ENCODE results near the gene CREG2.

DNA sequence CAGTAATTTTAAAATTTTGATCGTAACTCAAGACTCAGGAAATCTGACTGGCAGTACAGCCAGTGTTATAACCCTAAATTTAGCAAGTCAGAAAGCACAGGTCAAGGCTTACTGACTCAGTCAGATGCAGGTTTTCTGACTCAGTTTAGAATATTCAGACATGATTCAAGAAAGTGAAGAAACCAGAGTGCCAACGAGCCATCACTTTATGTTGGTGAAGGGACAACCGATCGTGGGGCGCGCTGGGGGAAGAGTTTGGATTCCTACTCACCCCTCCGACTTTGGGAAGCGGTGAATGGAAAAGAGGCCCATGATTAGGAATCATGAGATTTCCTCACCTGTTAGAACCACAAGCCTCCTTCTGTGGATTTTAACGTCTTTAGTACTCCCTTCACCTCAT lies 79.8 kb downstream of the CREG2 start:
- TF ChIP-seq CTCF (conservative IDR thresholded peaks at IDR 0.05): no peak
- no peak for TF ChIP-seq EZH2 (IDR thresholded peaks at IDR 0.05; ENCODE audit: low read depth)
